Fibroblast of lung (primary cell): ENCODE measurements around the gene RAB40AL.

Experiments used
- CTCF ChIP-seq, 2 donors: IDR thresholded peaks in 1 of 2; conservative IDR thresholded peaks in 1 of 2; 1 replicate in 1 of 2; 2 replicates in 1 of 2; pipeline ENCODE4 v1.5.1; 2011 to 2012; ENCODE audit warnings: low read length in 2 of 2, control low read depth in 1 of 2, inconsistent platforms in 1 of 2, low read depth in 1 of 2, mild to moderate bottlenecking in 1 of 2
- EZH2 ChIP-seq: IDR thresholded peaks from 2 replicates; pipeline ENCODE4 v1.5.1; 2012; ENCODE audit warnings: low read length, control low read depth, mild to moderate bottlenecking; ENCODE audit errors: missing control alignments

- no peak for TF ChIP-seq EZH2
- no peak for TF ChIP-seq CTCF (conservative IDR thresholded peaks at IDR 0.05 in 1 of 2, IDR thresholded peaks at IDR 0.05 in 1 of 2; ENCODE audit: low read depth in 1 of 2, low read length in 2 of 2)
These were observed 41.5 kb downstream of the RAB40AL start for GRCh38 chrX:102978594-102978993.
